GM23338 (cell line): ENCODE data around the gene NEU3. TPM values are rescaled to one million over a fixed set of nuclear protein-coding genes. Genes with fewer than 3 reads are reported as not detected.

Experiments
- ATAC-seq: fragments of 200-7000 bp; cut with Tn5 transposase; 3 replicates; pipeline ENCODE4 v1.9.1; 2020
- DNase-seq: peaks from one replicate; pipeline ENCODE4 v3.0.0-alpha.2; 2015; ENCODE audit warnings: low spot score
- H2AFZ ChIP-seq: fragments of 200-600 bp; sonication (generic); 2 replicates; pipeline ENCODE4 v1.8.0; 2016; ENCODE audit warnings: antibody characterized with exemption, mild to moderate bottlenecking, moderate library complexity
- H3F3A ChIP-seq: fragments of 200-600 bp; sonication (generic); replicated peaks from 2 replicates; pipeline ENCODE4 v1.8.0; 2017; ENCODE audit warnings: antibody characterized with exemption, mixed run types, low read depth
- H3K27ac ChIP-seq: fragments of 200-600 bp; sonication (generic); 2 replicates; pipeline ENCODE4 v1.6.1; 2016; ENCODE audit warnings: low read depth
- H3K27me3 ChIP-seq: fragments of 200-600 bp; sonication (generic); 2 replicates; pipeline ENCODE4 v1.8.0; 2016; ENCODE audit warnings: mild to moderate bottlenecking, mixed run types, moderate library complexity; ENCODE audit not compliant: insufficient read depth
- H3K36me3 ChIP-seq: fragments of 200-600 bp; sonication (generic); 2 replicates; pipeline ENCODE4 v1.8.0; 2016; ENCODE audit warnings: mild to moderate bottlenecking; ENCODE audit not compliant: insufficient read depth
- H3K4me1 ChIP-seq: fragments of 200-600 bp; sonication (generic); 2 replicates; pipeline ENCODE4 v1.8.0; 2016; ENCODE audit warnings: mild to moderate bottlenecking, moderate library complexity; ENCODE audit not compliant: insufficient read depth
- H3K4me2 ChIP-seq: fragments of 200-600 bp; sonication (generic); 2 replicates; pipeline ENCODE4 v1.7.1; 2017; ENCODE audit warnings: mixed run types
- H3K4me3 ChIP-seq: fragments of 200-600 bp; sonication (generic); 2 replicates; pipeline ENCODE4 v1.6.1; 2016; ENCODE audit warnings: mixed run types
- H3K79me2 ChIP-seq: fragments of 200-600 bp; sonication (generic); replicated peaks from 2 replicates; pipeline ENCODE4 v1.8.0; 2017; ENCODE audit warnings: mild to moderate bottlenecking; ENCODE audit not compliant: insufficient read depth
- H3K9me2 ChIP-seq: fragments of 200-600 bp; sonication (generic); 2 replicates; pipeline ENCODE4 v1.8.0; 2017; ENCODE audit not compliant: insufficient read depth
- H4K20me1 ChIP-seq: fragments of 200-600 bp; sonication (generic); replicated peaks from 2 replicates; pipeline ENCODE4 v1.8.0; 2017; ENCODE audit warnings: mild to moderate bottlenecking; ENCODE audit not compliant: insufficient read depth
- H3K27ac Mint-ChIP-seq: 2 replicates; pipeline ENCODE4 v1.8.0; 2020; ENCODE audit warnings: inconsistent platforms, mild to moderate bottlenecking, moderate library complexity, mixed read lengths
- H3K27me3 Mint-ChIP-seq: 3 replicates; pipeline ENCODE4 v1.8.0; 2022; ENCODE audit warnings: low read depth, mild to moderate bottlenecking, moderate library complexity, mixed read lengths, inconsistent platforms; ENCODE audit not compliant: insufficient read depth, poor library complexity
- H3K36me3 Mint-ChIP-seq: 3 replicates; pipeline ENCODE4 v1.8.0; 2021; ENCODE audit warnings: low read depth, mild to moderate bottlenecking, inconsistent platforms, moderate library complexity, mixed read lengths
- H3K4me1 Mint-ChIP-seq: 3 replicates; pipeline ENCODE4 v1.8.0; 2020; ENCODE audit warnings: mild to moderate bottlenecking, inconsistent platforms, mixed read lengths
- H3K4me3 Mint-ChIP-seq: 3 replicates; pipeline ENCODE4 v1.8.0; 2021; ENCODE audit warnings: moderate library complexity, mild to moderate bottlenecking, inconsistent platforms, mixed read lengths
- H3K9me3 Mint-ChIP-seq: 3 replicates; pipeline ENCODE4 v1.8.0; 2020; ENCODE audit warnings: moderate library complexity, mild to moderate bottlenecking, inconsistent platforms, mixed read lengths
- ETS1 ChIP-seq: IDR thresholded peaks from 2 replicates; pipeline ENCODE4 v1.6.1; 2016; ENCODE audit warnings: antibody characterized with exemption
- EZH2 ChIP-seq: fragments of 200-600 bp; sonication (generic); IDR thresholded peaks from one replicate; pipeline ENCODE4 v1.8.0; 2017; ENCODE audit warnings: antibody characterized with exemption, mild to moderate bottlenecking, low read depth; ENCODE audit not compliant: unreplicated experiment
- JUNB ChIP-seq: IDR thresholded peaks from one replicate; pipeline ENCODE4 v1.6.1; 2016; ENCODE audit warnings: antibody characterized with exemption; ENCODE audit not compliant: unreplicated experiment
- polyA plus RNA-seq: library from polyadenylated mRNA; unstranded; fragments of >200 nt; fragmentation: Nextera tagmentation; extraction: Ambion mirVana; gene quantifications from 2 replicates; pipeline ENCODE4 v1.2.1, GENCODE V29; 2016
- total RNA-seq: library from RNA; depleted of rRNA; stranded (reverse); fragments of >200 nt; shearing (Covaris generic); gene quantifications from 2 replicates; pipeline ENCODE4 v1.2.3, GENCODE V29; 2014
- TF ChIP-seq, protein P1 (sequence below): fragments of 250-450 bp; sonication (Bioruptor Pico); IDR thresholded peaks from 2 replicates; pipeline ENCODE4 v1.5.0; 2020; ENCODE audit warnings: mild to moderate bottlenecking, moderate library complexity

NEU3 gene
- total and polyA plus RNA-seq, 2 experiments from 2014 or later = 2.8 to 25.9 TPM

- H3K4me1 ChIP-seq = no peaks in the 10 kb centered on the region; the same call in 1 of the 2 replicates
- no peaks in the 10 kb centered on the region for H3K27me3 ChIP-seq
- H2AFZ ChIP-seq = no peak overlapping the region
- no peaks in the 10 kb centered on the region for H3K79me2 ChIP-seq
- H3K9me2 ChIP-seq = no peaks in the 10 kb centered on the region
- no peak overlapping the region for H3K4me2 ChIP-seq
- H3K36me3 ChIP-seq = no peaks in the 10 kb centered on the region
- peaks cover 3% of the 10 kb centered on the region; the same call in 1 of the 3 replicates for H3K4me1 Mint-ChIP-seq
- ATAC-seq (no peak), DNase-seq (no peak)
- H3K27me3 Mint-ChIP-seq = peaks cover 6% of the 10 kb centered on the region
- H3K27ac Mint-ChIP-seq = no peak overlapping the region
- H3F3A ChIP-seq = no peaks in the 10 kb centered on the region
- TF ChIP-seq EZH2 = no peak
- peaks cover 7% of the 10 kb centered on the region; the same call in 1 of the 3 replicates for H3K9me3 Mint-ChIP-seq
- H3K27ac ChIP-seq = no peak overlapping the region
- H3K4me3 ChIP-seq = no peak overlapping the region
- no peak overlapping the region for H3K4me3 Mint-ChIP-seq
- no peaks in the 10 kb centered on the region for H3K36me3 Mint-ChIP-seq
- no peaks in the 10 kb centered on the region for H4K20me1 ChIP-seq
These were observed 46.5 kb downstream of the NEU3 start for GRCh38 chr11:75035256-75035655.

- H3K9me3 Mint-ChIP-seq = peaks cover 15% of the 10 kb centered on the region
- Histone ChIP-seq H3K9me2 (no peaks in the 10 kb centered on the region), H3F3A (no peaks in the 10 kb centered on the region), H4K20me1 (no peaks in the 10 kb centered on the region), H3K4me3 (no peak overlapping the region), H3K36me3 (no peaks in the 10 kb centered on the region), H3K27ac (no peak overlapping the region), H3K4me2 (no peak overlapping the region), H2AFZ (no peak overlapping the region), H3K27me3 (no peaks in the 10 kb centered on the region), H3K4me1 (no peaks in the 10 kb centered on the region; the same call in 1 of the 2 replicates), H3K79me2 (no peaks in the 10 kb centered on the region)
- H3K27ac Mint-ChIP-seq = no peak overlapping the region
- H3K27me3 Mint-ChIP-seq = peaks cover 6% of the 10 kb centered on the region
- peaks cover 3% of the 10 kb centered on the region; the same call in 1 of the 3 replicates for H3K4me1 Mint-ChIP-seq
- DNase-seq = no peak
- H3K36me3 Mint-ChIP-seq = peaks cover 6% of the 10 kb centered on the region; the same call in 2 of the 3 replicates
- TF ChIP-seq JUNB (no peak), ETS1 (no peak)
- TF ChIP-seq, protein P1, sequence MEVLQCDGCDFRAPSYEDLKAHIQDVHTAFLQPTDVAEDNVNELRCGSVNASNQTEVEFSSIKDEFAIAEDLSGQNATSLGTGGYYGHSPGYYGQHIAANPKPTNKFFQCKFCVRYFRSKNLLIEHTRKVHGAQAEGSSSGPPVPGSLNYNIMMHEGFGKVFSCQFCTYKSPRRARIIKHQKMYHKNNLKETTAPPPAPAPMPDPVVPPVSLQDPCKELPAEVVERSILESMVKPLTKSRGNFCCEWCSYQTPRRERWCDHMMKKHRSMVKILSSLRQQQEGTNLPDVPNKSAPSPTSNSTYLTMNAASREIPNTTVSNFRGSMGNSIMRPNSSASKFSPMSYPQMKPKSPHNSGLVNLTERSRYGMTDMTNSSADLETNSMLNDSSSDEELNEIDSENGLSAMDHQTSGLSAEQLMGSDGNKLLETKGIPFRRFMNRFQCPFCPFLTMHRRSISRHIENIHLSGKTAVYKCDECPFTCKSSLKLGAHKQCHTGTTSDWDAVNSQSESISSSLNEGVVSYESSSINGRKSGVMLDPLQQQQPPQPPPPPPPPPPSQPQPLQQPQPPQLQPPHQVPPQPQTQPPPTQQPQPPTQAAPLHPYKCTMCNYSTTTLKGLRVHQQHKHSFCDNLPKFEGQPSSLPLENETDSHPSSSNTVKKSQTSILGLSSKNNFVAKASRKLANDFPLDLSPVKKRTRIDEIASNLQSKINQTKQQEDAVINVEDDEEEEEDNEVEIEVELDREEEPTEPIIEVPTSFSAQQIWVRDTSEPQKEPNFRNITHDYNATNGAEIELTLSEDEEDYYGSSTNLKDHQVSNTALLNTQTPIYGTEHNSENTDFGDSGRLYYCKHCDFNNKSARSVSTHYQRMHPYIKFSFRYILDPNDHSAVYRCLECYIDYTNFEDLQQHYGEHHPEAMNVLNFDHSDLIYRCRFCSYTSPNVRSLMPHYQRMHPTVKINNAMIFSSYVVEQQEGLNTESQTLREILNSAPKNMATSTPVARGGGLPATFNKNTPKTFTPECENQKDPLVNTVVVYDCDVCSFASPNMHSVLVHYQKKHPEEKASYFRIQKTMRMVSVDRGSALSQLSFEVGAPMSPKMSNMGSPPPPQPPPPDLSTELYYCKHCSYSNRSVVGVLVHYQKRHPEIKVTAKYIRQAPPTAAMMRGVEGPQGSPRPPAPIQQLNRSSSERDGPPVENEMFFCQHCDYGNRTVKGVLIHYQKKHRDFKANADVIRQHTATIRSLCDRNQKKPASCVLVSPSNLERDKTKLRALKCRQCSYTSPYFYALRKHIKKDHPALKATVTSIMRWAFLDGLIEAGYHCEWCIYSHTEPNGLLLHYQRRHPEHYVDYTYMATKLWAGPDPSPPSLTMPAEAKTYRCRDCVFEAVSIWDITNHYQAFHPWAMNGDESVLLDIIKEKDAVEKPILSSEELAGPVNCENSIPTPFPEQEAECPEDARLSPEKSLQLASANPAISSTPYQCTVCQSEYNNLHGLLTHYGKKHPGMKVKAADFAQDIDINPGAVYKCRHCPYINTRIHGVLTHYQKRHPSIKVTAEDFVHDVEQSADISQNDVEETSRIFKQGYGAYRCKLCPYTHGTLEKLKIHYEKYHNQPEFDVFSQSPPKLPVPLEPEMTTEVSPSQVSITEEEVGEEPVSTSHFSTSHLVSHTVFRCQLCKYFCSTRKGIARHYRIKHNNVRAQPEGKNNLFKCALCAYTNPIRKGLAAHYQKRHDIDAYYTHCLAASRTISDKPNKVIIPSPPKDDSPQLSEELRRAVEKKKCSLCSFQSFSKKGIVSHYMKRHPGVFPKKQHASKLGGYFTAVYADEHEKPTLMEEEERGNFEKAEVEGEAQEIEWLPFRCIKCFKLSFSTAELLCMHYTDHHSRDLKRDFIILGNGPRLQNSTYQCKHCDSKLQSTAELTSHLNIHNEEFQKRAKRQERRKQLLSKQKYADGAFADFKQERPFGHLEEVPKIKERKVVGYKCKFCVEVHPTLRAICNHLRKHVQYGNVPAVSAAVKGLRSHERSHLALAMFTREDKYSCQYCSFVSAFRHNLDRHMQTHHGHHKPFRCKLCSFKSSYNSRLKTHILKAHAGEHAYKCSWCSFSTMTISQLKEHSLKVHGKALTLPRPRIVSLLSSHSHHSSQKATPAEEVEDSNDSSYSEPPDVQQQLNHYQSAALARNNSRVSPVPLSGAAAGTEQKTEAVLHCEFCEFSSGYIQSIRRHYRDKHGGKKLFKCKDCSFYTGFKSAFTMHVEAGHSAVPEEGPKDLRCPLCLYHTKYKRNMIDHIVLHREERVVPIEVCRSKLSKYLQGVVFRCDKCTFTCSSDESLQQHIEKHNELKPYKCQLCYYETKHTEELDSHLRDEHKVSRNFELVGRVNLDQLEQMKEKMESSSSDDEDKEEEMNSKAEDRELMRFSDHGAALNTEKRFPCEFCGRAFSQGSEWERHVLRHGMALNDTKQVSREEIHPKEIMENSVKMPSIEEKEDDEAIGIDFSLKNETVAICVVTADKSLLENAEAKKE (CRISPR knock-in tag) = no peak
- ATAC-seq = peak; percentile 29
- no peak overlapping the region for H3K4me3 Mint-ChIP-seq
These were observed 47.3 kb downstream of the NEU3 start for GRCh38 chr11:75035911-75036565.
